ENCODE results near the gene NTF3. TPM values are rescaled to one million over a fixed set of nuclear protein-coding genes. Genes with fewer than 3 reads are reported as not detected.

The NTF3 gene
- total and polyA plus RNA-seq, 9 of the 15 experiments (the other 6 are each of a cell fraction or from before 2014, with no cell fraction given) = not detected

- 0% methylated on average over 2 of the region's 3 CpGs for WGBS (ENCODE audit: insufficient coverage, low coverage, missing lambda C conversion rate)
- no peak for DNase-seq (ENCODE audit: extremely low read depth in 1 of 4, low spot score in 3 of 4)
- no peak overlapping the region for H3K4me3 ChIP-seq
- no peak overlapping the region for H2AFZ ChIP-seq (ENCODE audit: low read depth, low read length)
- no peaks in the 10 kb centered on the region for H3K9me3 ChIP-seq (replicated peaks; ENCODE audit: control insufficient read depth, insufficient read depth, low read depth, low read length)
- no peak overlapping the region for H3K27ac ChIP-seq (ENCODE audit: extremely low read depth, low read depth, low read length)
- no peaks in the 10 kb centered on the region for H3K4me1 ChIP-seq (replicated peaks in 1 of 2; ENCODE audit: control insufficient read depth in 2 of 2, insufficient read depth in 2 of 2, low read length in 2 of 2)
- no peaks in the 10 kb centered on the region for H3K79me2 ChIP-seq (ENCODE audit: control insufficient read depth, insufficient read depth, low read length)
- H3K27me3 ChIP-seq (ENCODE audit: control insufficient read depth in 2 of 2, insufficient read depth in 2 of 2, low read length in 2 of 2) = no peaks in the 10 kb centered on the region
- no peak for FAIRE-seq
- no peaks in the 10 kb centered on the region for H4K20me1 ChIP-seq (replicated peaks; ENCODE audit: control insufficient read depth, insufficient read depth, low read length)
- H3K4me2 ChIP-seq (ENCODE audit: insufficient read depth, low read length) = no peak overlapping the region
- ATAC-seq = no peak
- H3K9ac ChIP-seq (ENCODE audit: insufficient read depth in 1 of 2, low read depth in 2 of 2, low read length in 2 of 2) = no peak overlapping the region
- no peaks in the 10 kb centered on the region for H3K36me3 ChIP-seq (ENCODE audit: control insufficient read depth, insufficient read depth, low read length)
- no peaks in the 10 kb centered on the region for H3K9me1 ChIP-seq (ENCODE audit: control insufficient read depth, insufficient read depth, low read length)
- ChIA-PET POLR2A (no interaction called here), CTCF (ENCODE audit: low intra/inter-chr PET ratio) (no interaction called here)
- no TSS peak for BruUV-seq (replicated peaks)
- in situ Hi-C loops (cut with MboI) = no loop called here
- intact Hi-C loops (cut with micrococcal nuclease) = no loop called here
- TF ChIP-seq ZNF592 (IDR thresholded peaks at IDR 0.05) = no peak
- no peak for TF ChIP-seq PRPF4 (IDR thresholded peaks at IDR 0.05; ENCODE audit: insufficient read depth, low read depth, low read length, poor library complexity, severe bottlenecking)
- no peak for TF ChIP-seq ZNF583 (CRISPR knock-in tag; IDR thresholded peaks at IDR 0.05)
- TF ChIP-seq XRCC3 (IDR thresholded peaks at IDR 0.05) = no peak
- TF ChIP-seq HMG20B (CRISPR knock-in tag; IDR thresholded peaks at IDR 0.05) = no peak
- TF ChIP-seq TRIM25 (IDR thresholded peaks at IDR 0.05; ENCODE audit: borderline replicate concordance) = no peak
- no peak for TF ChIP-seq ZNF431 (CRISPR knock-in tag; IDR thresholded peaks at IDR 0.05)
- no peak for TF ChIP-seq CEBPB (tag; IDR thresholded peaks at IDR 0.05)
- no peak for TF ChIP-seq ELF2 (CRISPR knock-in tag; IDR thresholded peaks at IDR 0.05)
- TF ChIP-seq PBX2 (CRISPR knock-in tag; IDR thresholded peaks at IDR 0.05; ENCODE audit: low read depth) = no peak
- TF ChIP-seq PBX2 (tag; conservative IDR thresholded peaks at IDR 0.05; ENCODE audit: low read depth) = no peak
- no peak for TF ChIP-seq POU5F1 (IDR thresholded peaks at IDR 0.05; ENCODE audit: borderline replicate concordance, low read depth, low read length, partially characterized antibody)
- TF ChIP-seq IRF9 (tag; IDR thresholded peaks at IDR 0.05) = no peak
- no peak for TF ChIP-seq SMAD1 (IDR thresholded peaks at IDR 0.05; ENCODE audit: low read depth, low read length, partially characterized antibody)
- TF ChIP-seq GATA2 (CRISPR knock-in tag; IDR thresholded peaks at IDR 0.05) = no peak
Measured at GRCh38 chr12:5533368-5533767, 101.5 kb downstream of the NTF3 start.

Measured in K562 (cell line).